ENCODE measurements around the gene NOX5. TPM values are rescaled to one million over a fixed set of nuclear protein-coding genes. Genes with fewer than 3 reads are reported as not detected.
"Not testable (repeated sequence)": the region's sequence is repeated elsewhere in the genome, so short reads cannot be mapped to it uniquely, and the experiment has no call there.

The NOX5 gene
- total RNA-seq, 1 experiment from 2014 or later: 0.91 TPM

DNA sequence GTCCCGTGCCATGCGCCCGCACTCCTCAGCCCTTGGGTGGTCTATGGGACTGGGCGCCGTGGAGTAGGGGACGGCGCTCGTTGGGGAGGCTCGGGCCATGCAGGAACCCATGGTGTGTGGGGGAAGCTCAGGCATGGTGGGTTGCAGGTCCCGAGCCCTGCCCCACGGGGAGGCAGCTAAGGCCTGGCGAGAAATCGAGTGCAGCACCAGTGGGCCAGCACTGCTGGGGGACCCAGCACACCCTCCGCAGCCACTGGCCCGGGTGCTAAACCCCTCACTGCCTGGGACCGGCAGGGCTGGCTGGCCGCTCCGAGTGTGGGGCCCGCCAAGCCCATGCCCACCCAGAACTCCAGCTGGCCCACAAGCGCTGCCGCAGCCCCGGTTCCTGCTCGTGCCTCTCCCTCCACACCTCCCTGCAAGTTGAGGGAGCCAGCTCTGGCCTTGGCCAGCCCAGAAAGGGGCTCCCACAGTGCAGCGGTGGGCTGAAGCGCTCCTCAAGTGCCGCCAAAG lies 38.8 kb upstream of the NOX5 start:
- H2AFZ ChIP-seq (ENCODE audit: low read depth, low read length, poor library complexity, severe bottlenecking); RAD21 ChIA-PET (ENCODE audit: low non-redundant PET in 1 of 2, low total read pairs in 2 of 2, uncharacterized antibody in 2 of 2, unreplicated experiment in 2 of 2); H3K9ac ChIP-seq (ENCODE audit: low read length); H3K4me1 ChIP-seq (ENCODE audit: control insufficient read depth in 1 of 2, insufficient read depth in 2 of 2, low read length in 2 of 2); H3K4me2 ChIP-seq (ENCODE audit: low read length); intact Hi-C loops (cut with micrococcal nuclease); CTCF ChIA-PET; H3K36me3 ChIP-seq (ENCODE audit: control insufficient read depth in 1 of 2, insufficient read depth in 2 of 2, low read length in 2 of 2); H3K27ac ChIP-seq (ENCODE audit: low read depth, low read length); POLR2A ChIA-PET; H3K9me2 ChIP-seq (ENCODE audit: insufficient read depth); ATAC-seq; BruUV-seq (replicated peaks); H3K79me2 ChIP-seq (ENCODE audit: insufficient read depth, low read length); H3K4me3 ChIP-seq (replicated peaks in 1 of 2; ENCODE audit: low read depth in 1 of 2, low read length in 2 of 2); H3K27me3 ChIP-seq (ENCODE audit: insufficient read depth, low read length); H4K20me1 ChIP-seq (ENCODE audit: insufficient read depth); H3K9me3 ChIP-seq (ENCODE audit: control insufficient read depth in 1 of 2, insufficient read depth in 1 of 2, low read depth in 1 of 2, low read length in 2 of 2); DNase-seq (ENCODE audit: low read depth, low spot score): not testable (repeated sequence)

DNA sequence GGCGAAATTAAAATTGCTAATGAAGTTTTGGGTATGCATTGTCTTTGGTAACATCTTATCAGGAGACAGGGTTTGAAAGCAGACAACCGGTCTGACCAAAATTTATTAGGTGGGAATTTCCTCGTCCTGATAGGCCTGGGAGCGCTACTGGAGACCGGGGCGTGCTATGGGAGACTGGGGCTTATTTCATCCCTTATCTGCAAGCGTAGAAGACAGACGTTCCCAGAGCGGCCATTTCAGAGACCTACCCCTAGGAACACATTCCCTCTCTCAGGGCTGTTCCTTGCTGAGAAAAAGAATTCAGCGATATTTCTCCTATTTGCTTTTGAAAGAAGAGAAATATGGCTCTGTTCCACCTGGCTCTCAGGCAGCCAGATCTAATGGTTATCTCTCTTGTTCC lies 37.1 kb upstream of the NOX5 start:
- CTCF ChIA-PET; H3K4me2 ChIP-seq (ENCODE audit: low read length); H2AFZ ChIP-seq (ENCODE audit: low read depth, low read length, poor library complexity, severe bottlenecking); H3K9ac ChIP-seq (ENCODE audit: low read length); H3K9me2 ChIP-seq (ENCODE audit: insufficient read depth); H3K9me3 ChIP-seq (ENCODE audit: control insufficient read depth in 1 of 2, insufficient read depth in 1 of 2, low read depth in 1 of 2, low read length in 2 of 2); POLR2A ChIA-PET; RAD21 ChIA-PET (ENCODE audit: low non-redundant PET in 1 of 2, low total read pairs in 2 of 2, uncharacterized antibody in 2 of 2, unreplicated experiment in 2 of 2); BruUV-seq (replicated peaks); H3K4me3 ChIP-seq (replicated peaks in 1 of 2; ENCODE audit: low read depth in 1 of 2, low read length in 2 of 2); H3K36me3 ChIP-seq (ENCODE audit: control insufficient read depth in 1 of 2, insufficient read depth in 2 of 2, low read length in 2 of 2); H4K20me1 ChIP-seq (ENCODE audit: insufficient read depth); H3K27ac ChIP-seq (ENCODE audit: low read depth, low read length); H3K4me1 ChIP-seq (ENCODE audit: control insufficient read depth in 1 of 2, insufficient read depth in 2 of 2, low read length in 2 of 2); ATAC-seq; DNase-seq (ENCODE audit: low read depth, low spot score); intact Hi-C loops (cut with micrococcal nuclease); H3K27me3 ChIP-seq (ENCODE audit: insufficient read depth, low read length); H3K79me2 ChIP-seq (ENCODE audit: insufficient read depth, low read length): not testable (repeated sequence)

DNA sequence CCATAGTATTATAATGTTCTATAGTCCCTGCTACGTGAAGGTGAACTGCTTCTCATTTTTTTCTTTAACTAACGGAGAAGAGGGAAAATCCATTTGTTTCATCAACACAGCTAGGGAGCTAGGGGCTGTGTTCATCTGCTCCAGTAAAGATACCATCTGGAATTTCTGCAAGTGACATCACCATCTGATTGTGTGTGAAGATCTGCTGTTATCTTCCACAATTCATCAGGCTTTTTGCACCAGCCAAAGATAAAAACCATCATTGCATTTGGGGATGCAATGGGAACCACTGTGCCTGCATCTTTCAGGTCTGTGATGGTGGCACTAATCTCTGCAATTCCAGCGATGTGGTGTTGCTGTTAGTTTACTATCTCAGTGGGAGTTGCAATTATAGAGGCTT lies 35.5 kb upstream of the NOX5 start:
- no peak for DNase-seq (ENCODE audit: low read depth, low spot score)
- no peak overlapping the region for H2AFZ ChIP-seq (ENCODE audit: low read depth, low read length, poor library complexity, severe bottlenecking)
- H3K9me2 ChIP-seq (ENCODE audit: insufficient read depth): no peaks in the 10 kb centered on the region
- ChIA-PET RAD21 (ENCODE audit: low non-redundant PET in 1 of 2, low total read pairs in 2 of 2, uncharacterized antibody in 2 of 2, unreplicated experiment in 2 of 2) (no interaction called here), POLR2A (no interaction called here), CTCF (no interaction called here)
- H3K4me2 ChIP-seq (ENCODE audit: low read length): no peak overlapping the region
- no peaks in the 10 kb centered on the region for H3K9me3 ChIP-seq (ENCODE audit: control insufficient read depth in 1 of 2, insufficient read depth in 1 of 2, low read depth in 1 of 2, low read length in 2 of 2)
- H3K36me3 ChIP-seq (ENCODE audit: control insufficient read depth in 1 of 2, insufficient read depth in 2 of 2, low read length in 2 of 2): no peaks in the 10 kb centered on the region
- H3K79me2 ChIP-seq (ENCODE audit: insufficient read depth, low read length): no peaks in the 10 kb centered on the region
- no peak for TF ChIP-seq ZFX (IDR thresholded peaks at IDR 0.05)
- H3K27me3 ChIP-seq (ENCODE audit: insufficient read depth, low read length): no peaks in the 10 kb centered on the region
- intact Hi-C loops (cut with micrococcal nuclease): no loop called here
- H4K20me1 ChIP-seq (ENCODE audit: insufficient read depth): no peaks in the 10 kb centered on the region
- H3K4me3 ChIP-seq (replicated peaks in 1 of 2; ENCODE audit: low read depth in 1 of 2, low read length in 2 of 2): no peak overlapping the region
- no peak for ATAC-seq
- no peak overlapping the region for H3K27ac ChIP-seq (ENCODE audit: low read depth, low read length)
- no peaks in the 10 kb centered on the region for H3K4me1 ChIP-seq (ENCODE audit: control insufficient read depth in 1 of 2, insufficient read depth in 2 of 2, low read length in 2 of 2)
- H3K9ac ChIP-seq (ENCODE audit: low read length): no peak overlapping the region
- no TSS peak for BruUV-seq (replicated peaks)
